ENCODE measurements around the gene HRH3. TPM values are rescaled to one million over a fixed set of nuclear protein-coding genes. Genes with fewer than 3 reads are reported as not detected.

The HRH3 gene
- total and polyA plus RNA-seq, 2 donors (not counting 1 experiment from before 2014, with no cell fraction given): not detected

- peaks cover 33% of the 10 kb centered on the region for H3K4me1 Mint-ChIP-seq
- POLR2A ChIA-PET: no interaction called here
- Histone ChIP-seq H3K27me3 (replicated peaks in 1 of 4; ENCODE audit: control extremely low read depth in 1 of 4, control insufficient read depth in 3 of 4, insufficient read depth in 4 of 4, low read length in 3 of 4) (no peaks in the 10 kb centered on the region), H3K79me2 (ENCODE audit: control insufficient read depth, insufficient read depth, low read length) (peaks cover 3% of the 10 kb centered on the region), H3K9ac (ENCODE audit: low read length) (no peak overlapping the region), H3K27ac (ENCODE audit: low read length in 2 of 2) (no peak overlapping the region), H2AFZ (ENCODE audit: insufficient read depth, low read depth, low read length, poor library complexity, severe bottlenecking) (no peak overlapping the region), H3K4me2 (replicated peaks; ENCODE audit: low read depth, low read length, poor library complexity, severe bottlenecking) (peak overlapping the region; percentile 71), H3K4me1 (ENCODE audit: control insufficient read depth in 2 of 2, insufficient read depth in 2 of 2, low read length in 2 of 2) (peaks cover 24 to 28% of the 10 kb centered on the region in 2 donors), H4K20me1 (ENCODE audit: control insufficient read depth, insufficient read depth, low read length, poor library complexity, severe bottlenecking) (peaks cover 5% of the 10 kb centered on the region), H3K4me3 (ENCODE audit: control extremely low read depth in 1 of 5, extremely low read depth in 1 of 5, insufficient read depth in 1 of 5, low read depth in 2 of 5, low read length in 4 of 5) (no peak overlapping the region), H3K36me3 (replicated peaks in 1 of 2; ENCODE audit: control extremely low read depth in 1 of 2, control insufficient read depth in 1 of 2, extremely low read depth in 1 of 2, insufficient read depth in 2 of 2, low read length in 1 of 2) (peaks cover 0 to 29% of the 10 kb centered on the region in 2 experiments), H3K9me3 (ENCODE audit: control extremely low read depth in 1 of 3, control insufficient read depth in 2 of 3, insufficient read depth in 1 of 3, low read length in 2 of 3) (no peaks in the 10 kb centered on the region)
- H3K27ac Mint-ChIP-seq: no peak overlapping the region
- no peak for DNase-seq
- intact Hi-C loops (cut with micrococcal nuclease): loop anchor here (1.0 kb wide), 1 partner anchor 38 kb away; the partner anchor contains the start of gene OSBPL2
- H3K4me3 Mint-ChIP-seq: no peak overlapping the region
- CTCF ChIA-PET: no interaction called here
- TF ChIP-seq, protein P1, sequence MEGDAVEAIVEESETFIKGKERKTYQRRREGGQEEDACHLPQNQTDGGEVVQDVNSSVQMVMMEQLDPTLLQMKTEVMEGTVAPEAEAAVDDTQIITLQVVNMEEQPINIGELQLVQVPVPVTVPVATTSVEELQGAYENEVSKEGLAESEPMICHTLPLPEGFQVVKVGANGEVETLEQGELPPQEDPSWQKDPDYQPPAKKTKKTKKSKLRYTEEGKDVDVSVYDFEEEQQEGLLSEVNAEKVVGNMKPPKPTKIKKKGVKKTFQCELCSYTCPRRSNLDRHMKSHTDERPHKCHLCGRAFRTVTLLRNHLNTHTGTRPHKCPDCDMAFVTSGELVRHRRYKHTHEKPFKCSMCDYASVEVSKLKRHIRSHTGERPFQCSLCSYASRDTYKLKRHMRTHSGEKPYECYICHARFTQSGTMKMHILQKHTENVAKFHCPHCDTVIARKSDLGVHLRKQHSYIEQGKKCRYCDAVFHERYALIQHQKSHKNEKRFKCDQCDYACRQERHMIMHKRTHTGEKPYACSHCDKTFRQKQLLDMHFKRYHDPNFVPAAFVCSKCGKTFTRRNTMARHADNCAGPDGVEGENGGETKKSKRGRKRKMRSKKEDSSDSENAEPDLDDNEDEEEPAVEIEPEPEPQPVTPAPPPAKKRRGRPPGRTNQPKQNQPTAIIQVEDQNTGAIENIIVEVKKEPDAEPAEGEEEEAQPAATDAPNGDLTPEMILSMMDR (IDR thresholded peaks at IDR 0.05): no peak
- no peak for TF ChIP-seq EZH2 (IDR thresholded peaks at IDR 0.05; ENCODE audit: borderline replicate concordance, insufficient read depth, low read depth, low read length, poor library complexity, severe bottlenecking)
- no peaks in the 10 kb centered on the region for H3K27me3 Mint-ChIP-seq
- no peak for ATAC-seq (ENCODE audit: low read depth)
- H3K9me3 Mint-ChIP-seq (ENCODE audit: insufficient read depth): no peaks in the 10 kb centered on the region
- 97% methylated on average over 31 of the region's 38 CpGs for WGBS (ENCODE audit: insufficient coverage)
Measured at GRCh38 chr20:62200491-62201172, 19.4 kb downstream of the HRH3 start.

DNA sequence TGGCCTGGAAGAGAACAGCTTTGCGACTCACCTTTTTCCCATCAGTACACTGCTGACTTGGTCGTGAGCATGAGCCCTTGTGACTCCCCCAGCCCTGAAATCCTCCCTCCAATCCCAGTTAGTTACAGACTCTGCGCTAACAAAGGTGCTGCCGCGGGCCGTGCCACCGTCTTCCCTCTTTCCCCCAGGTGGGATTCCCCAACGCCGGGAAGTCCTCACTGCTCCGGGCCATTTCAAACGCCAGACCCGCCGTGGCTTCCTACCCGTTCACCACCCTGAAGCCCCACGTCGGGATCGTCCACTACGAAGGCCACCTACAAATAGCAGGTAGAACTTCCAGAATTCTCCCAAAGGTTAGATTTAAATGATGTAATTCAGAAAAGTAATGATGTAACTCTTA, 21.1 kb downstream of the HRH3 start:
- Histone ChIP-seq H3K4me3 (ENCODE audit: control extremely low read depth in 1 of 5, extremely low read depth in 1 of 5, insufficient read depth in 1 of 5, low read depth in 2 of 5, low read length in 4 of 5) (no peak overlapping the region), H3K4me2 (replicated peaks; ENCODE audit: low read depth, low read length, poor library complexity, severe bottlenecking) (no peak overlapping the region), H4K20me1 (ENCODE audit: control insufficient read depth, insufficient read depth, low read length, poor library complexity, severe bottlenecking) (peaks cover 5% of the 10 kb centered on the region), H3K9ac (ENCODE audit: low read length) (no peak overlapping the region), H3K27ac (ENCODE audit: low read length in 2 of 2) (no peak overlapping the region), H3K9me3 (ENCODE audit: control extremely low read depth in 1 of 3, control insufficient read depth in 2 of 3, insufficient read depth in 1 of 3, low read length in 2 of 3) (no peaks in the 10 kb centered on the region), H2AFZ (ENCODE audit: insufficient read depth, low read depth, low read length, poor library complexity, severe bottlenecking) (no peak overlapping the region), H3K79me2 (ENCODE audit: control insufficient read depth, insufficient read depth, low read length) (peaks cover 3% of the 10 kb centered on the region), H3K36me3 (replicated peaks in 1 of 2; ENCODE audit: control extremely low read depth in 1 of 2, control insufficient read depth in 1 of 2, extremely low read depth in 1 of 2, insufficient read depth in 2 of 2, low read length in 1 of 2) (peaks cover 0 to 29% of the 10 kb centered on the region in 2 experiments), H3K27me3 (replicated peaks in 1 of 4; ENCODE audit: control extremely low read depth in 1 of 4, control insufficient read depth in 3 of 4, insufficient read depth in 4 of 4, low read length in 3 of 4) (no peaks in the 10 kb centered on the region), H3K4me1 (ENCODE audit: control insufficient read depth in 2 of 2, insufficient read depth in 2 of 2, low read length in 2 of 2) (peaks cover 24 to 28% of the 10 kb centered on the region in 2 donors)
- Mint-ChIP-seq H3K4me3 (no peak overlapping the region), H3K4me1 (peaks cover 37% of the 10 kb centered on the region), H3K27ac (no peak overlapping the region), H3K9me3 (ENCODE audit: insufficient read depth) (no peaks in the 10 kb centered on the region), H3K27me3 (no peaks in the 10 kb centered on the region)
- ATAC-seq (ENCODE audit: low read depth) (no peak), DNase-seq (no peak)
- TF ChIP-seq, protein P1 (IDR thresholded peaks at IDR 0.05): no peak
- TF ChIP-seq EZH2 (IDR thresholded peaks at IDR 0.05; ENCODE audit: borderline replicate concordance, insufficient read depth, low read depth, low read length, poor library complexity, severe bottlenecking): no peak
- CTCF ChIA-PET: no interaction called here
- POLR2A ChIA-PET: no interaction called here
- WGBS (ENCODE audit: insufficient coverage): 96% methylated on average over 7 of the region's 18 CpGs
- intact Hi-C loops (cut with micrococcal nuclease): no loop called here

Data from B cell (primary cell).